Activated CD8-positive, alpha-beta T cell treated with anti-CD3 and anti-CD28 coated beads, Interleukin-2, amount 10 ng/mL, durations not matched to agents 7 days and 5 days (primary cell): ENCODE measurements around the gene UPK3B. TPM values are rescaled to one million over a fixed set of nuclear protein-coding genes. Genes with fewer than 3 reads are reported as not detected.
A peak's percentile ranks its signal among the peaks of the same experiment; 100 is the strongest.
"Not testable (repeated sequence)": the region's sequence is repeated elsewhere in the genome, so short reads cannot be mapped to it uniquely, and the experiment has no call there.

Experiments
- ATAC-seq: fragments of 150-1000 bp; cut with Tn5 transposase; one replicate; pipeline ENCODE4 v1.10.0; 2021; ENCODE audit warnings: moderate library complexity
- CTCF ChIA-PET: fragments of 350-600 bp; sonication (Branson Sonifier 250); formaldehyde crosslinking; loops from one replicate; lab custom pipeline; 2021; ENCODE audit warnings: antibody characterized with exemption; lab: Charles Lee
- POLR2A ChIA-PET: fragments of 350-600 bp; sonication (Branson Sonifier 250); formaldehyde crosslinking; loops from one replicate; lab custom pipeline; 2021; ENCODE audit warnings: antibody characterized with exemption; lab: Charles Lee
- DNase-seq: peaks from one replicate; pipeline ENCODE4 v3.0.0-alpha.2; 2020
- H3K27ac Mint-ChIP-seq: one replicate; pipeline ENCODE4 v1.8.0; 2021; ENCODE audit warnings: mild to moderate bottlenecking, mixed read lengths
- H3K27me3 Mint-ChIP-seq: one replicate; pipeline ENCODE4 v1.8.0; 2021; ENCODE audit warnings: low read depth, mixed read lengths
- H3K36me3 Mint-ChIP-seq: one replicate; pipeline ENCODE4 v1.8.0; 2021; ENCODE audit warnings: low read depth, mixed read lengths
- H3K4me1 Mint-ChIP-seq: one replicate; pipeline ENCODE4 v1.8.0; 2021; ENCODE audit warnings: low read depth, mixed read lengths
- H3K4me3 Mint-ChIP-seq: one replicate; pipeline ENCODE4 v1.8.0; 2021; ENCODE audit warnings: mild to moderate bottlenecking, mixed read lengths
- H3K9me3 Mint-ChIP-seq: one replicate; pipeline ENCODE4 v1.8.0; 2022; ENCODE audit warnings: mixed read lengths; ENCODE audit not compliant: insufficient read depth
- total RNA-seq, 2 experiments: library from RNA; stranded (reverse); gene quantifications; one replicate each; pipeline ENCODE4 v1.2.3, GENCODE V29; 2021

Gene UPK3B
- total RNA-seq, 2 experiments from 2014 or later: 0.68 to 0.92 TPM

GRCh38 chr7:76511200-76511910 lies 1.0 kb downstream of the UPK3B start:
- POLR2A ChIA-PET, H3K9me3 Mint-ChIP-seq, H3K4me1 Mint-ChIP-seq, CTCF ChIA-PET, DNase-seq, H3K4me3 Mint-ChIP-seq, H3K27ac Mint-ChIP-seq, ATAC-seq, H3K27me3 Mint-ChIP-seq, H3K36me3 Mint-ChIP-seq: not testable (repeated sequence)

GRCh38 chr7:76511911-76512885 lies 1.8 kb downstream of the UPK3B start:
- POLR2A ChIA-PET, ATAC-seq, CTCF ChIA-PET, H3K36me3 Mint-ChIP-seq, H3K9me3 Mint-ChIP-seq, DNase-seq, H3K27me3 Mint-ChIP-seq, H3K4me1 Mint-ChIP-seq, H3K27ac Mint-ChIP-seq, H3K4me3 Mint-ChIP-seq: not testable (repeated sequence)

GRCh38 chr7:76512941-76513816 lies 2.8 kb downstream of the UPK3B start:
- Mint-ChIP-seq H3K27ac (no peak overlapping the region), H3K4me1 (peaks cover 5% of the 10 kb centered on the region), H3K4me3 (no peak overlapping the region), H3K9me3 (no peaks in the 10 kb centered on the region), H3K27me3 (no peaks in the 10 kb centered on the region), H3K36me3 (no peaks in the 10 kb centered on the region)
- ATAC-seq (no peak), DNase-seq (no peak)
- ChIA-PET POLR2A (no interaction called here), CTCF (no interaction called here)

- CTCF ChIA-PET: no interaction called here
- Mint-ChIP-seq H3K9me3 (no peaks in the 10 kb centered on the region), H3K27me3 (no peaks in the 10 kb centered on the region), H3K4me1 (peaks cover 5% of the 10 kb centered on the region), H3K36me3 (no peaks in the 10 kb centered on the region), H3K27ac (no peak overlapping the region), H3K4me3 (no peak overlapping the region)
- ATAC-seq (no peak), DNase-seq (no peak)
- POLR2A ChIA-PET: no interaction called here
Measured at GRCh38 chr7:76513817-76514799, 3.8 kb downstream of the UPK3B start.

GRCh38 chr7:76514926-76515771 lies 4.8 kb downstream of the UPK3B start:
- Mint-ChIP-seq H3K4me3 (no peak overlapping the region), H3K36me3 (no peaks in the 10 kb centered on the region), H3K4me1 (no peaks in the 10 kb centered on the region), H3K27ac (no peak overlapping the region), H3K27me3 (no peaks in the 10 kb centered on the region), H3K9me3 (no peaks in the 10 kb centered on the region)
- ATAC-seq (no peak), DNase-seq (no peak)
- ChIA-PET POLR2A (no interaction called here), CTCF (no interaction called here)

GRCh38 chr7:76515999-76516443 lies 5.7 kb downstream of the UPK3B start:
- Mint-ChIP-seq H3K27ac (no peak overlapping the region), H3K4me1 (no peaks in the 10 kb centered on the region), H3K36me3 (no peaks in the 10 kb centered on the region), H3K4me3 (no peak overlapping the region), H3K9me3 (no peaks in the 10 kb centered on the region), H3K27me3 (no peaks in the 10 kb centered on the region)
- peak; percentile 73 for ATAC-seq
- POLR2A ChIA-PET: no interaction called here
- CTCF ChIA-PET: no interaction called here
- DNase-seq: peak; percentile 59

- H3K27ac Mint-ChIP-seq, ATAC-seq, H3K36me3 Mint-ChIP-seq, H3K27me3 Mint-ChIP-seq, H3K4me1 Mint-ChIP-seq, CTCF ChIA-PET, H3K9me3 Mint-ChIP-seq, DNase-seq, POLR2A ChIA-PET, H3K4me3 Mint-ChIP-seq: not testable (repeated sequence)
Measured at GRCh38 chr7:76516932-76517331, 6.6 kb downstream of the UPK3B start.

GRCh38 chr7:76526183-76526582 lies 15.8 kb downstream of the UPK3B start:
- H3K4me3 Mint-ChIP-seq, POLR2A ChIA-PET, H3K4me1 Mint-ChIP-seq, CTCF ChIA-PET, DNase-seq, H3K27me3 Mint-ChIP-seq, H3K9me3 Mint-ChIP-seq, H3K36me3 Mint-ChIP-seq, H3K27ac Mint-ChIP-seq, ATAC-seq: not testable (repeated sequence)

GRCh38 chr7:76531643-76532042 lies 21.3 kb downstream of the UPK3B start:
- H3K4me3 Mint-ChIP-seq, DNase-seq, H3K27ac Mint-ChIP-seq, CTCF ChIA-PET, H3K9me3 Mint-ChIP-seq, H3K4me1 Mint-ChIP-seq, H3K27me3 Mint-ChIP-seq, H3K36me3 Mint-ChIP-seq, POLR2A ChIA-PET, ATAC-seq: not testable (repeated sequence)

- H3K27me3 Mint-ChIP-seq, DNase-seq, H3K27ac Mint-ChIP-seq, CTCF ChIA-PET, H3K36me3 Mint-ChIP-seq, POLR2A ChIA-PET, H3K9me3 Mint-ChIP-seq, ATAC-seq, H3K4me1 Mint-ChIP-seq, H3K4me3 Mint-ChIP-seq: not testable (repeated sequence)
Measured at GRCh38 chr7:76543197-76543596, 32.8 kb downstream of the UPK3B start, which contains the start of gene SPDYE16. TSS of gene SPDYE16 (minus strand) at chr7:76543297. CDS start at chr7:76541459, 1,838 bp downstream.
